ENCODE data around the gene ARL8B.

GRCh38 chr3:5221701-5222100 is 99.6 kb downstream of the ARL8B start:
- no peak for TF ChIP-seq MXI1 (conservative IDR thresholded peaks at IDR 0.05; ENCODE audit: poor library complexity, severe bottlenecking)
- TF ChIP-seq CTCF (IDR thresholded peaks at IDR 0.05; ENCODE audit: poor library complexity, severe bottlenecking), result no peak
- TF ChIP-seq TAF1 (IDR thresholded peaks at IDR 0.05; ENCODE audit: low read depth), result no peak
- no peak for TF ChIP-seq SMC3 (conservative IDR thresholded peaks at IDR 0.05; ENCODE audit: poor library complexity)
- no peak for TF ChIP-seq REST (IDR thresholded peaks at IDR 0.05; ENCODE audit: borderline replicate concordance)
- no peak for TF ChIP-seq EP300 (conservative IDR thresholded peaks at IDR 0.05; ENCODE audit: poor library complexity, severe bottlenecking)
- no peak for TF ChIP-seq POLR2AphosphoS5 (IDR thresholded peaks at IDR 0.05)

Data from neural cell (in vitro differentiated cells).